DMS 273 treated with DMSO at 0.1 percent for 48 hours (cell line): Measurements from ENCODE around the gene CEP170.
"Not testable (repeated sequence)": the region's sequence is repeated elsewhere in the genome, so short reads cannot be mapped to it uniquely, and the experiment has no call there.

ENCODE experiments used
- DNase-seq: peaks from one replicate; lab custom pipeline; 2025; lab: John Stamatoyannopoulos, UW

The CEP170 gene

GRCh38 chr1:243173758-243174369, 81.2 kb downstream of the CEP170 start:
- DNase-seq, result not testable (repeated sequence)

- not testable (repeated sequence) for DNase-seq
Observed at GRCh38 chr1:243164911-243165310, 90.2 kb downstream of the CEP170 start.

GRCh38 chr1:243150906-243151305, 104.2 kb downstream of the CEP170 start:
- DNase-seq, result not testable (repeated sequence)

GRCh38 chr1:243149120-243149519, 106.0 kb downstream of the CEP170 start:
- DNase-seq, result not testable (repeated sequence)

- DNase-seq, result not testable (repeated sequence)
Observed at GRCh38 chr1:243147351-243147750, 107.7 kb downstream of the CEP170 start.

GRCh38 chr1:243140498-243140897, 114.6 kb downstream of the CEP170 start:
- DNase-seq, result not testable (repeated sequence)

- DNase-seq, result not testable (repeated sequence)
Observed at GRCh38 chr1:243122876-243123409, 132.1 kb downstream of the CEP170 start.

GRCh38 chr1:243121939-243122338, 133.1 kb downstream of the CEP170 start:
- not testable (repeated sequence) for DNase-seq

GRCh38 chr1:243118601-243119322, 136.3 kb downstream of the CEP170 start:
- DNase-seq, result not testable (repeated sequence)

GRCh38 chr1:243116187-243116586, 138.9 kb downstream of the CEP170 start:
- not testable (repeated sequence) for DNase-seq

- not testable (repeated sequence) for DNase-seq
Observed at GRCh38 chr1:243114769-243115168, 140.3 kb downstream of the CEP170 start.

GRCh38 chr1:243114059-243114713, 140.9 kb downstream of the CEP170 start:
- DNase-seq, result peak; percentile 2

GRCh38 chr1:243107171-243107570, 147.9 kb downstream of the CEP170 start:
- DNase-seq, result not testable (repeated sequence)

GRCh38 chr1:243105652-243106332, 149.3 kb downstream of the CEP170 start:
- DNase-seq, result not testable (repeated sequence)

GRCh38 chr1:243105104-243105503, 150.0 kb downstream of the CEP170 start:
- not testable (repeated sequence) for DNase-seq

- not testable (repeated sequence) for DNase-seq
Observed at GRCh38 chr1:243104452-243104851, 150.6 kb downstream of the CEP170 start.

GRCh38 chr1:243101551-243102050, 153.5 kb downstream of the CEP170 start:
- DNase-seq, result not testable (repeated sequence)

- not testable (repeated sequence) for DNase-seq
Observed at GRCh38 chr1:243087368-243087767, 167.7 kb downstream of the CEP170 start.
